ENCODE measurements around the gene KIR3DL1. TPM values are rescaled to one million over a fixed set of nuclear protein-coding genes. Genes with fewer than 3 reads are reported as not detected.
"Not testable (repeated sequence)": the region's sequence is repeated elsewhere in the genome, so short reads cannot be mapped to it uniquely, and the experiment has no call there.

KIR3DL1 gene
- total RNA-seq, 4 donors from 2014 or later: not detected

DNA sequence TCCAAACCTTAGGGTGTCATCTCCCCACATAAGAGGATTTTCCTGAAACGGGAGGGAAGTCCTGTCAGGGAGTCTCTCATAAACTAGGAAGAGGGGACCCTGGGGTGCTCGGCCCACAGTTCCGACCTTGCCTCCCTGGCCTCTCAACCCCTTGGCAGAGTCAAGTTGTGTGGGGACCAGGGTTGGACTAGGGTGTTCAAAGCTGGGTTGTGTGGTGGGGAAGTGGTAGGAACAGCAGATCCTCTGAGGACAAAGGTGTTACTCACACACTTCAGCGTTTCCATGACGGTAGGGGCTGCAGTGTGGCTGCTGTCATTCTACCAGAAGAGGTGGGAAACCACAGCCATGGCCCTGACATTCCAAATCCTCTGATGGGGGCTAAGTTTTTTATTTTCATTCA, 18.9 kb downstream of the KIR3DL1 start:
- 77% methylated on average over 3 of the region's 5 CpGs; no CpG with 5 or more reads in 1 of the 2 donors for WGBS, 2 donors (ENCODE audit: low coverage in 1 of 2)
- H3K27ac ChIP-seq; H3K4me3 ChIP-seq; in situ Hi-C loops (cut with MboI; ENCODE audit: low pct_ligation_motif_present in 1 of 4, low pct_unique_long_range_greater_than_20kb in 1 of 4, low sequenced_read_pairs in 3 of 4); H3K4me1 ChIP-seq; H3K36me3 ChIP-seq; H3K9me3 ChIP-seq; DNase-seq; H3K27me3 ChIP-seq; intact Hi-C loops (cut with DNase I; ENCODE audit: low total_unique reads): not testable (repeated sequence)

DNA sequence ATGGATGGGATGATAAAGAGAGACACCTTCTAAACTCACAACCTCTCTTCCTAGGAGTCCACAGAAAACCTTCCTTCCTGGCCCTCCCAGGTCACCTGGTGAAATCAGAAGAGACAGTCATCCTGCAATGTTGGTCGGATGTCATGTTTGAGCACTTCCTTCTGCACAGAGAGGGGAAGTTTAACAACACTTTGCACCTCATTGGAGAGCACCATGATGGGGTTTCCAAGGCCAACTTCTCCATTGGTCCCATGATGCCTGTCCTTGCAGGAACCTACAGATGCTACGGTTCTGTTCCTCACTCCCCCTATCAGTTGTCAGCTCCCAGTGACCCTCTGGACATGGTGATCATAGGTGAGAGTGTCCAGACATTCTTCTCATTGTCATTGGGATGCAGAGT, 21.3 kb downstream of the KIR3DL1 start:
- intact Hi-C loops (cut with DNase I; ENCODE audit: low total_unique reads): not testable (repeated sequence)
- WGBS, 2 donors (ENCODE audit: low coverage in 1 of 2): 56% methylated on average over 2 of the region's 2 CpGs; no CpG with 5 or more reads in 1 of the 2 donors

GRCh38 chr19:54843171-54843570, 26.9 kb downstream of the KIR3DL1 start:
- intact Hi-C loops (cut with DNase I; ENCODE audit: low total_unique reads); in situ Hi-C loops (cut with MboI; ENCODE audit: low pct_ligation_motif_present in 1 of 4, low pct_unique_long_range_greater_than_20kb in 1 of 4, low sequenced_read_pairs in 3 of 4); H3K36me3 ChIP-seq; H3K4me1 ChIP-seq; H3K27me3 ChIP-seq; DNase-seq; H3K9me3 ChIP-seq; H3K4me3 ChIP-seq; H3K27ac ChIP-seq: not testable (repeated sequence)
- WGBS, 2 donors (ENCODE audit: low coverage in 1 of 2): 75% methylated on average over 8 of the region's 8 CpGs; no CpG with 5 or more reads in 1 of the 2 donors

More for the DNA sequence above, 21.3 kb downstream of the KIR3DL1 start:
- H3K36me3 ChIP-seq; in situ Hi-C loops (cut with MboI; ENCODE audit: low pct_ligation_motif_present in 1 of 4, low pct_unique_long_range_greater_than_20kb in 1 of 4, low sequenced_read_pairs in 3 of 4); H3K27ac ChIP-seq; DNase-seq; H3K27me3 ChIP-seq; H3K9me3 ChIP-seq; H3K4me3 ChIP-seq; H3K4me1 ChIP-seq: not testable (repeated sequence)

DNA sequence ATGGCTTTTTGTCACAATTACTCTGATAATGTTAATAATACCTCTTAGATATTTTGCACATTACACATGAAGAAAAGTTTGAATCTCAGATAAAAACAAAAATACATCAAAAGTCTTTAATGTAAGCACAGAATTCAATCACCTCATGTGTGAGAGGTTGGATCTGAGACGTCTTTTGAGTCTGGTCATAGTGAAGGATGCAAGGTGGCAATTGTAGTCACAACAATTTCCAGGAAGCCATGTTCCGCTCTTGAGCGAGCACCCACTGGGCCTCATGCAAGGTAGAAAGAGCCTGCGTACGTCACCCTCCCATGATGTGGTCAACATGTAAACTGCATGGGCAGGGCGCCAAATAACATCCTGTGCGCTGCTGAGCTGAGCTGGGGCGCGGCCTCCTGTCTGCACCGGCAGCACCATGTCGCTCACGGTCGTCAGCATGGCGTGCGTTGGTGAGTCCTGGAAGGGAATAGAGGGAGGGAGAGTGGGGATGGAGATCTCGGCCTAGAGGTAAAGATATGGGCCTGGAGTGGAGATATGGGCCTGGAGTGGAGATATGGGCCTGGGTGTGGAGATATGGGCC, 33.9 kb downstream of the KIR3DL1 start, which contains the start of gene KIR3DL2:
Gene KIR3DL2, plus strand, starts transcription at position 383 of the 580 bp plus-strand sequence. Its CDS starts 33 bp downstream, at position 416.
- H3K27me3 ChIP-seq; H3K36me3 ChIP-seq; intact Hi-C loops (cut with DNase I; ENCODE audit: low total_unique reads); H3K4me1 ChIP-seq; DNase-seq; H3K27ac ChIP-seq; H3K9me3 ChIP-seq; H3K4me3 ChIP-seq: not testable (repeated sequence)
- in situ Hi-C loops (cut with MboI; ENCODE audit: low pct_ligation_motif_present in 1 of 4, low pct_unique_long_range_greater_than_20kb in 1 of 4, low sequenced_read_pairs in 3 of 4): loop anchor here in 1 of 4 donors (5.0 kb wide), 1 partner anchor 33 kb away; the partner anchor contains the start of gene KIR3DL1
- 86 to 90% methylated on average over 1 to 16 of the region's 16 CpGs for WGBS, 2 donors (ENCODE audit: low coverage in 1 of 2)

DNA sequence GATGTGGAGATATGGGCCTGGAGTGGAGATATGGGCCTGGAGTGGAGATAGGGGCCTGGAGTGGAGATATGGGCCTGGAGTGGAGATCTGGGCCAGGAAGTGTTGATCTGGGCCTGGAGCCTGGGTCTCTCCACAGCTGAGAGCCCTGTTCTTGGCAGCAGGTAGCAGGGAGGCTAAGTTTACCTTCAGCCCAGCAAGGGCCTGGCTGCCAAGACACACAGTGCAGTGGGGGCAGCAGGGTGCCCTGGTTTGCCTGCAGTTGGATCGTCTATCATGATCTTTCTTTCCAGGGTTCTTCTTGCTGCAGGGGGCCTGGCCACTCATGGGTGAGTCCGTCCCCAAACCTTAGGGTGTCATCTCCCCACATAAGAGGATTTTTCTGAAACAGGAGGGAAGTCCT, 34.7 kb downstream of the KIR3DL1 start:
- no peak for DNase-seq
- Histone ChIP-seq H3K9me3 (no peaks in the 10 kb centered on the region), H3K27ac (no peak overlapping the region), H3K27me3 (no peaks in the 10 kb centered on the region), H3K4me3 (no peak overlapping the region), H3K36me3 (no peaks in the 10 kb centered on the region), H3K4me1 (no peaks in the 10 kb centered on the region)
- in situ Hi-C loops (cut with MboI; ENCODE audit: low pct_ligation_motif_present in 1 of 4, low pct_unique_long_range_greater_than_20kb in 1 of 4, low sequenced_read_pairs in 3 of 4) (loop anchor here in 1 of 4 donors (5.0 kb wide), 1 partner anchor 34 kb away; the partner anchor contains the start of gene KIR3DL1), intact Hi-C loops (cut with DNase I; ENCODE audit: low total_unique reads) (no loop called here)
- TF ChIP-seq, protein P1, sequence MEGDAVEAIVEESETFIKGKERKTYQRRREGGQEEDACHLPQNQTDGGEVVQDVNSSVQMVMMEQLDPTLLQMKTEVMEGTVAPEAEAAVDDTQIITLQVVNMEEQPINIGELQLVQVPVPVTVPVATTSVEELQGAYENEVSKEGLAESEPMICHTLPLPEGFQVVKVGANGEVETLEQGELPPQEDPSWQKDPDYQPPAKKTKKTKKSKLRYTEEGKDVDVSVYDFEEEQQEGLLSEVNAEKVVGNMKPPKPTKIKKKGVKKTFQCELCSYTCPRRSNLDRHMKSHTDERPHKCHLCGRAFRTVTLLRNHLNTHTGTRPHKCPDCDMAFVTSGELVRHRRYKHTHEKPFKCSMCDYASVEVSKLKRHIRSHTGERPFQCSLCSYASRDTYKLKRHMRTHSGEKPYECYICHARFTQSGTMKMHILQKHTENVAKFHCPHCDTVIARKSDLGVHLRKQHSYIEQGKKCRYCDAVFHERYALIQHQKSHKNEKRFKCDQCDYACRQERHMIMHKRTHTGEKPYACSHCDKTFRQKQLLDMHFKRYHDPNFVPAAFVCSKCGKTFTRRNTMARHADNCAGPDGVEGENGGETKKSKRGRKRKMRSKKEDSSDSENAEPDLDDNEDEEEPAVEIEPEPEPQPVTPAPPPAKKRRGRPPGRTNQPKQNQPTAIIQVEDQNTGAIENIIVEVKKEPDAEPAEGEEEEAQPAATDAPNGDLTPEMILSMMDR (IDR thresholded peaks at IDR 0.05): no peak
- TF ChIP-seq POLR2A (IDR thresholded peaks at IDR 0.05) (no peak), EP300 (IDR thresholded peaks at IDR 0.05; ENCODE audit: low read depth) (no peak), POLR2AphosphoS5 (IDR thresholded peaks at IDR 0.05) (no peak)
- WGBS, 2 donors (ENCODE audit: low coverage in 1 of 2): 55 to 57% methylated on average over 1 to 2 of the region's 2 CpGs

GRCh38 chr19:54851353-54851752, 35.1 kb downstream of the KIR3DL1 start:
- WGBS, 2 donors (ENCODE audit: low coverage in 1 of 2): 76% methylated on average over 7 of the region's 7 CpGs; no CpG with 5 or more reads in 1 of the 2 donors
- DNase-seq: no peak
- H3K36me3 ChIP-seq: no peaks in the 10 kb centered on the region
- TF ChIP-seq EP300 (IDR thresholded peaks at IDR 0.05; ENCODE audit: low read depth) (no peak), POLR2AphosphoS5 (IDR thresholded peaks at IDR 0.05) (no peak), POLR2A (IDR thresholded peaks at IDR 0.05) (no peak)
- TF ChIP-seq, protein P1 (IDR thresholded peaks at IDR 0.05): no peak
- H3K27me3 ChIP-seq: no peaks in the 10 kb centered on the region
- no peak overlapping the region for H3K27ac ChIP-seq
- H3K9me3 ChIP-seq: no peaks in the 10 kb centered on the region
- no peaks in the 10 kb centered on the region for H3K4me1 ChIP-seq
- intact Hi-C loops (cut with DNase I; ENCODE audit: low total_unique reads) (no loop called here), in situ Hi-C loops (cut with MboI; ENCODE audit: low pct_ligation_motif_present in 1 of 4, low pct_unique_long_range_greater_than_20kb in 1 of 4, low sequenced_read_pairs in 3 of 4) (loop anchor here in 1 of 4 donors (5.0 kb wide), 1 partner anchor 34 kb away; the partner anchor contains the start of gene KIR3DL1)
- H3K4me3 ChIP-seq: no peak overlapping the region

DNA sequence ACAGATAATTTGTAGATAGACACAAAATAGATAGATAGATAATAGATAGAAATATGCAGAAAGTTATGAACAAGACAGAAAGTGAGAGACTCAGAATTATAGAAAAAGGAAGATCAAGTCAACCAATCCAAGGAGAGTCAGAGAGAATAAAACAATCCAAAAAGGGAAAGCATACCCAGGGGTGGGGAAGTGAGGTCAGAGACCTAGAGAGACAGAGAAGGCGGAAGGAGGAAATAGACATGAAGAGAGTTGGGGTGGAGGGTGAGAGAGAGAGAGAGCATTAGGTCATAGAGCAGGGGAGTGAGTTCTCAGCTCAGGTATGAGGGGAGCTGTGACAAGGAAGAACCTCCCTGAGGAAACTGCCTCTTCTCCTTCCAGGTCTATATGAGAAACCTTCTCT, 39.0 kb downstream of the KIR3DL1 start:
- H3K36me3 ChIP-seq; in situ Hi-C loops (cut with MboI; ENCODE audit: low pct_ligation_motif_present in 1 of 4, low pct_unique_long_range_greater_than_20kb in 1 of 4, low sequenced_read_pairs in 3 of 4); H3K4me1 ChIP-seq; H3K9me3 ChIP-seq; H3K27ac ChIP-seq; intact Hi-C loops (cut with DNase I; ENCODE audit: low total_unique reads); DNase-seq; H3K4me3 ChIP-seq; H3K27me3 ChIP-seq: not testable (repeated sequence)
- 58% methylated on average over 1 of the region's 1 CpG; no CpG with 5 or more reads in 1 of the 2 donors for WGBS, 2 donors (ENCODE audit: low coverage in 1 of 2)

GRCh38 chr19:54858476-54858875, 42.2 kb downstream of the KIR3DL1 start:
- DNase-seq; in situ Hi-C loops (cut with MboI; ENCODE audit: low pct_ligation_motif_present in 1 of 4, low pct_unique_long_range_greater_than_20kb in 1 of 4, low sequenced_read_pairs in 3 of 4); H3K9me3 ChIP-seq; intact Hi-C loops (cut with DNase I; ENCODE audit: low total_unique reads); H3K27ac ChIP-seq; H3K27me3 ChIP-seq; H3K36me3 ChIP-seq; H3K4me1 ChIP-seq; H3K4me3 ChIP-seq: not testable (repeated sequence)
- 70 to 80% methylated on average over 2 to 3 of the region's 3 CpGs for WGBS, 2 donors (ENCODE audit: low coverage in 1 of 2)
